Heart right ventricle (tissue), 16 donors: ENCODE results near the gene RHOA. TPM values are rescaled to one million over a fixed set of nuclear protein-coding genes. Genes with fewer than 3 reads are reported as not detected.
A peak's percentile ranks its signal among the peaks of the same experiment; 100 is the strongest.

ENCODE experiments used
- ATAC-seq, 8 donors: fragments of 200-7000 bp; cut with Tn5 transposase; one replicate each; pipeline ENCODE4 v1.9.1; 2020; ENCODE audit warnings: mild to moderate bottlenecking in 8 of 8, moderate library complexity in 8 of 8, moderate number of reproducible peaks in 1 of 8
- DNase-seq, 2 donors: peaks; one replicate each; pipeline ENCODE4 v3.0.0-alpha.2; 2020
- H3K27ac ChIP-seq, 10 donors: fragments of 200-600 bp; sonication (generic) in 2 of 10; one replicate each; pipeline versions ENCODE4 v1.5.0 to v1.8.0; 2020 to 2022; ENCODE audit warnings: mild to moderate bottlenecking in 3 of 10
- H3K27me3 ChIP-seq, 7 donors: fragments of 200-600 bp; one replicate each; pipeline ENCODE4 v1.8.0; 2021 to 2022; ENCODE audit warnings: mild to moderate bottlenecking in 2 of 7
- H3K36me3 ChIP-seq, 9 donors: fragments of 200-600 bp; sonication (generic) in 1 of 9; one replicate each; pipeline versions ENCODE4 v1.5.0 to v1.8.0; 2020 to 2022; ENCODE audit warnings: mild to moderate bottlenecking in 2 of 9
- H3K4me1 ChIP-seq, 9 donors: fragments of 200-600 bp; sonication (generic) in 1 of 9; one replicate each; pipeline versions ENCODE4 v1.5.0 to v1.8.0; 2020 to 2022; ENCODE audit warnings: mild to moderate bottlenecking in 4 of 9
- H3K4me3 ChIP-seq, 10 donors: fragments of 200-600 bp; sonication (generic) in 2 of 10; one replicate each; pipeline versions ENCODE4 v1.5.0 to v1.8.0; 2020 to 2022; ENCODE audit warnings: mild to moderate bottlenecking in 7 of 10, moderate library complexity in 2 of 10
- H3K9me3 ChIP-seq, 11 donors: fragments of 200-600 bp in 10 of 11; sonication (generic) in 2 of 11; one replicate each; pipeline versions ENCODE4 v1.5.0 to v1.8.0; 2013 to 2022; ENCODE audit warnings: mild to moderate bottlenecking in 2 of 11, control low read depth in 1 of 11, moderate library complexity in 1 of 11
- WGBS, 2 donors: extraction: QIAGEN DNeasy Blood & Tissue Kit; methylation state at CpG; one replicate each; pipeline ENCODE4 v1.1.7; 2013; ENCODE audit warnings: inconsistent platforms in 1 of 2; 5-methylcytosine and 5-hydroxymethylcytosine counted together
- intact Hi-C, 10 donors: fragments of 100-400 bp; cut with DNase I; formaldehyde crosslinking; loops; one replicate each; pipeline versions ENCODE4 v1.11.1 to v1.14.2; 2022
- polyA plus RNA-seq, 2 donors: library from polyadenylated mRNA; stranded (reverse); fragments of 200-250 nt; gene quantifications; one replicate each; pipeline ENCODE4 v1.2.3, GENCODE V29; 2013
- total RNA-seq, 10 donors: library from RNA; stranded (reverse); fragmentation: NEBNext Ultra II Directional in 3 of 10; extraction: Animal tissue kit (Norgen Biotek cat#: 25700) in 3 of 10; gene quantifications; one replicate each; pipeline versions ENCODE4 v1.2.1 to v1.2.4, GENCODE V29; 2021 to 2023
- TF ChIP-seq, protein P1 (sequence below), 9 donors: fragments of 200-600 bp; sonication (generic) in 2 of 9; IDR thresholded peaks; one replicate each; pipeline versions ENCODE4 v1.5.0 to v1.8.0; 2021 to 2022; ENCODE audit warnings: antibody characterized with exemption in 9 of 9, mild to moderate bottlenecking in 5 of 9, moderate library complexity in 1 of 9
- donor health status: Arrhythmogenic right ventricular cardiomyopathy.
- donor health status: ischemic (EF 13 %, LVEDD 7.1; RV severe dilation, severe dysfunction).
- donor health status: healthy with polysubstance abuse.
- donor health status: DM: no; HTN: yes; CAD: no.
- donor health status: DM: no; HTN: no; CAD: no.
- donor health status: ischemic (EF 25% LVEDD 6.9; RV normal size, moderate dysfunction).
- donor health status: ischemic (EF 25% LVEDD 5.7; RV mildly dilated, moderate dysfunction).
- donor health status: healthy.
- donor health status: DM: yes; HTN: yes; CAD: no.
- donor health status: Ischemic cardiomyopathy.
- donor health status: ischemic (EF 35%, LVEDD 5.7; RV mildly dilated, moderate dysfunction).
- donor health status: nonischemic (EF 11% LVEDD 7.7; RV severe dilation, severe dysfunction).
- donor health status: DM: yes; HTN: yes; CAD: no.
- donor health status: PGD.
- donor health status: ischemic (EF 29% LVEDD 5.4; RV normal size, mild dysfunction).
- donor health status: nonischemic (EF 23%, LVEDD 6.1; RV moderate dilation, normal function).

RHOA gene
- total and polyA plus RNA-seq, 12 donors: 139 to 335 (median 250) TPM

DNA sequence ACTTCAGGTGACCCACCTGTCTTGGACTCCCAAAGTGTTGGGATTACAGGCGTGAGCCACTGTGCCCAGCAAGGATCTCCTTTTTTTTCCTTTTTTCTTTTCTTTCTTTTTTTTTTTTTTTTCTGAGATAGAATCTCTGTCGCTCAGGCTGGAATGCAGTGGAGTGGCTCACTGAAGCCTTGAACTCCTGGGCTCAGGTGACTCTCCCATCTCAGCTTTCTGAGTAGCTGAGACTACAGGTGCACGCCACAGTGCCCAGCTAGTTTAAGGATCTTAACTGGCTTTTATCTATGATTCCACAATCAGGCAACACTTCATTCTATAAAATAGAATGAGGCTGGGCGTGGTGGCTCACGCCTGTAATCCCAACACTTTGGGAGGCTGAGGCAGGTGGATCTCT is 33.6 kb upstream of the RHOA start:
- 96 to 98% methylated on average over 5 of the region's 5 CpGs for WGBS, 2 donors
- H3K27ac ChIP-seq: peak overlapping the region in 1 of 10 donors; percentile 86

DNA sequence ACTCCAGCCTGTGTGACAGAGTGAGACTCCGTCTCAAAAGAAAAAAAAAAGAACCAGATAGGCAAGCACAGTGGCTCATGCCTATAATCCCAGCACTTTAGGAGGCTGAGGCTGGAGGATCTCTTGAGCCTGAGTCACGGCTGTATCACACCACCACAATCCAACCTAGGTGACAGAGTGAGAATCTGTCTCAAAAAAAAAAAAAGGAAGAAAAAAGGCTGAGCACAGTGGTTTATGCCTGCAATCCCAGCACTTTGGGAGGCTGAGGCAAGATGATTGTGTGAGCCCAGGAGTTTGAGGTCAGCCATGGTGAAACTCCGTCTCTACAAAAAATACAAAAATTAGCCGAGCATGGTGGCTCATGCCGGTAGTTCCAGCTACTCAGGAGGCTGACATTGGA is 23.0 kb upstream of the RHOA start:
- TF ChIP-seq, protein P1, sequence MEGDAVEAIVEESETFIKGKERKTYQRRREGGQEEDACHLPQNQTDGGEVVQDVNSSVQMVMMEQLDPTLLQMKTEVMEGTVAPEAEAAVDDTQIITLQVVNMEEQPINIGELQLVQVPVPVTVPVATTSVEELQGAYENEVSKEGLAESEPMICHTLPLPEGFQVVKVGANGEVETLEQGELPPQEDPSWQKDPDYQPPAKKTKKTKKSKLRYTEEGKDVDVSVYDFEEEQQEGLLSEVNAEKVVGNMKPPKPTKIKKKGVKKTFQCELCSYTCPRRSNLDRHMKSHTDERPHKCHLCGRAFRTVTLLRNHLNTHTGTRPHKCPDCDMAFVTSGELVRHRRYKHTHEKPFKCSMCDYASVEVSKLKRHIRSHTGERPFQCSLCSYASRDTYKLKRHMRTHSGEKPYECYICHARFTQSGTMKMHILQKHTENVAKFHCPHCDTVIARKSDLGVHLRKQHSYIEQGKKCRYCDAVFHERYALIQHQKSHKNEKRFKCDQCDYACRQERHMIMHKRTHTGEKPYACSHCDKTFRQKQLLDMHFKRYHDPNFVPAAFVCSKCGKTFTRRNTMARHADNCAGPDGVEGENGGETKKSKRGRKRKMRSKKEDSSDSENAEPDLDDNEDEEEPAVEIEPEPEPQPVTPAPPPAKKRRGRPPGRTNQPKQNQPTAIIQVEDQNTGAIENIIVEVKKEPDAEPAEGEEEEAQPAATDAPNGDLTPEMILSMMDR (IDR thresholded peaks at IDR 0.05): no peak
- no peak overlapping the region for H3K4me3 ChIP-seq
- H3K27ac ChIP-seq: no peak overlapping the region
- no peaks in the 10 kb centered on the region for H3K27me3 ChIP-seq
- no peaks in the 10 kb centered on the region for H3K36me3 ChIP-seq
- no peaks in the 10 kb centered on the region for H3K9me3 ChIP-seq
- 87 to 91% methylated on average over 5 of the region's 5 CpGs for WGBS, 2 donors
- ATAC-seq (peak in 1 of 8 donors; percentile 36), DNase-seq (no peak)
- intact Hi-C loops: loop anchor here in 1 of 10 donors (5.0 kb wide), 1 partner anchor 92 kb away; the partner anchor contains the start of gene USP4
- H3K4me1 ChIP-seq: peaks cover 0 to 7% (median 3%) of the 10 kb centered on the region in 9 donors

More for the DNA sequence above, 33.6 kb upstream of the RHOA start:
- ATAC-seq: no peak
- no peaks in the 10 kb centered on the region for H3K36me3 ChIP-seq
- intact Hi-C loops: loop anchor here in 9 of 10 donors (5.0 to 10.0 kb wide), 9 partner anchors 101 to 458 kb away; partner anchors contain the start of genes KLHDC8B (in 5 of the 9), USP4 (in 5 of the 9) and QARS1 (in 1 of the 9)
- TF ChIP-seq, protein P1 (IDR thresholded peaks at IDR 0.05): no peak
- H3K4me1 ChIP-seq: peaks cover 0 to 35% (median 14%) of the 10 kb centered on the region in 9 donors
- no peak for DNase-seq
- H3K4me3 ChIP-seq: no peak overlapping the region
- H3K9me3 ChIP-seq: no peaks in the 10 kb centered on the region
- no peaks in the 10 kb centered on the region for H3K27me3 ChIP-seq

GRCh38 chr3:49428752-49429080 is 16.9 kb upstream of the RHOA start:
- TF ChIP-seq, protein P1 (IDR thresholded peaks at IDR 0.05): no peak
- no peaks in the 10 kb centered on the region for H3K9me3 ChIP-seq
- intact Hi-C loops: loop anchor here in 2 of 10 donors (10.0 kb wide), 2 partner anchors 264 to 404 kb away; partner anchors contain the start of genes CCDC71 (in 1 of the 2), IMPDH2 (in 1 of the 2) and NDUFAF3 (in 1 of the 2)
- ATAC-seq (peak in 4 of 8 donors; percentile 1 to 5 (median 2)), DNase-seq (no peak)
- H3K27ac ChIP-seq: peak overlapping the region; percentile 90 to 97 (median 95)
- 5 to 10% methylated on average over 9 of the region's 9 CpGs for WGBS, 2 donors
- H3K27me3 ChIP-seq: no peaks in the 10 kb centered on the region
- peaks cover 0 to 28% (median 9%) of the 10 kb centered on the region in 9 donors for H3K36me3 ChIP-seq
- peak overlapping the region; percentile 57 to 83 (median 72) for H3K4me3 ChIP-seq
- H3K4me1 ChIP-seq: peaks cover 2 to 21% (median 10%) of the 10 kb centered on the region in 9 donors

GRCh38 chr3:49427586-49427985 is 15.8 kb upstream of the RHOA start:
- TF ChIP-seq, protein P1 (IDR thresholded peaks at IDR 0.05): no peak
- 91 to 95% methylated on average over 2 of the region's 2 CpGs for WGBS, 2 donors
- H3K36me3 ChIP-seq: peaks cover 0 to 36% (median 9%) of the 10 kb centered on the region in 9 donors
- H3K9me3 ChIP-seq: no peaks in the 10 kb centered on the region
- H3K4me3 ChIP-seq: no peak overlapping the region
- no peaks in the 10 kb centered on the region for H3K27me3 ChIP-seq
- ATAC-seq (no peak), DNase-seq (no peak)
- intact Hi-C loops: loop anchor here in 2 of 10 donors (10.0 kb wide), 2 partner anchors 263 to 403 kb away; partner anchors contain the start of genes CCDC71 (in 1 of the 2), IMPDH2 (in 1 of the 2) and NDUFAF3 (in 1 of the 2)
- H3K4me1 ChIP-seq: peaks cover 2 to 23% (median 15%) of the 10 kb centered on the region in 9 donors
- peak overlapping the region in 1 of 10 donors; percentile 95 for H3K27ac ChIP-seq
